OCI-LY7 (cell line): ENCODE data around the gene TIMM8B. TPM values are rescaled to one million over a fixed set of nuclear protein-coding genes. Genes with fewer than 3 reads are reported as not detected.

Experiments used
- BruUV-seq: library from RNA; stranded (reverse); fragments of 400-500 nt; replicated peaks from 2 replicates; lab custom pipeline; 2021; lab: Mats Ljungman, UMichigan
- CTCF ChIA-PET: fragments of 300-600 bp; sonication (Branson Sonifier 250); formaldehyde crosslinking; loops from one replicate; lab custom pipeline; 2022; ENCODE audit warnings: antibody characterized with exemption; ENCODE audit not compliant: unreplicated experiment; lab: Charles Lee
- POLR2A ChIA-PET: fragments of 300-600 bp; sonication (Branson Sonifier 250); formaldehyde crosslinking; loops from one replicate; lab custom pipeline; 2022; ENCODE audit warnings: antibody characterized with exemption; lab: Charles Lee
- DNase-seq: peaks from one replicate; pipeline ENCODE4 v3.0.0-alpha.2; 2015; ENCODE audit warnings: low spot score
- H2AFZ ChIP-seq: fragments of 200-600 bp; sonication (generic), shearing (Covaris generic); 2 replicates; pipeline ENCODE4 v1.6.1; 2014; ENCODE audit warnings: mild to moderate bottlenecking, antibody characterized with exemption, low read length, moderate library complexity
- H3K27ac ChIP-seq: fragments of 200-600 bp; sonication (generic); 2 replicates; pipeline ENCODE4 v1.5.1; 2014; ENCODE audit warnings: mixed run types, low read depth, mild to moderate bottlenecking, moderate library complexity, low read length, inconsistent platforms; ENCODE audit not compliant: poor library complexity, severe bottlenecking
- H3K36me3 ChIP-seq: fragments of 200-600 bp; sonication (generic); 2 replicates; pipeline ENCODE4 v1.6.1; 2014; ENCODE audit warnings: mild to moderate bottlenecking, antibody characterized with exemption, low read length, moderate library complexity, mixed read lengths; ENCODE audit not compliant: insufficient read depth
- H3K4me1 ChIP-seq: fragments of 200-600 bp; sonication (generic); 2 replicates; pipeline ENCODE4 v1.5.1; 2014; ENCODE audit warnings: mild to moderate bottlenecking, low read length; ENCODE audit not compliant: insufficient read depth, poor library complexity, severe bottlenecking
- H3K4me2 ChIP-seq: fragments of 200-600 bp; sonication (generic); 2 replicates; pipeline ENCODE4 v1.6.1; 2014; ENCODE audit warnings: mild to moderate bottlenecking, low read length
- H3K4me3 ChIP-seq: fragments of 200-600 bp; sonication (generic); 2 replicates; pipeline ENCODE4 v1.5.1; 2014; ENCODE audit warnings: mild to moderate bottlenecking, low read depth, low read length; ENCODE audit not compliant: poor library complexity, severe bottlenecking
- H3K79me2 ChIP-seq: fragments of 200-600 bp; sonication (generic); 2 replicates; pipeline ENCODE4 v1.6.1; 2016; ENCODE audit warnings: low read depth, mild to moderate bottlenecking, low read length, moderate library complexity, mixed read lengths; ENCODE audit not compliant: insufficient read depth
- H3K9me2 ChIP-seq: fragments of 200-600 bp; sonication (generic); 2 replicates; pipeline ENCODE4 v1.6.1; 2016; ENCODE audit warnings: mild to moderate bottlenecking, low read length, mixed read lengths; ENCODE audit not compliant: insufficient read depth
- H3K9me3 ChIP-seq: fragments of 200-600 bp; sonication (generic); 2 replicates; pipeline ENCODE4 v1.6.1; 2014; ENCODE audit warnings: mild to moderate bottlenecking, mixed run types, low read length, mixed read lengths
- H4K20me1 ChIP-seq: fragments of 200-600 bp; sonication (generic); 2 replicates; pipeline ENCODE4 v1.6.1; 2014; ENCODE audit warnings: mild to moderate bottlenecking, antibody characterized with exemption, low read length, moderate library complexity, mixed read lengths; ENCODE audit not compliant: insufficient read depth
- CTCF ChIP-seq: fragments of 200-600 bp; sonication (generic); conservative IDR thresholded peaks from 2 replicates; pipeline ENCODE4 v1.5.1; 2014; ENCODE audit warnings: mild to moderate bottlenecking, antibody characterized with exemption, low read length, moderate library complexity, mixed read lengths
- EZH2phosphoT487 ChIP-seq: fragments of 200-600 bp; sonication (generic); IDR thresholded peaks from 2 replicates; pipeline ENCODE4 v1.6.1; 2018; ENCODE audit warnings: low read depth, borderline replicate concordance, mild to moderate bottlenecking, mixed run types, antibody characterized with exemption, low read length, moderate library complexity, mixed read lengths
- intact Hi-C: fragments of 100-400 bp; cut with micrococcal nuclease; formaldehyde crosslinking; loops from one replicate; pipeline ENCODE4 v1.10.0; 2022; ENCODE audit not compliant: unreplicated experiment
- total RNA-seq, 2 experiments: library from RNA; depleted of rRNA in 1 of 2; stranded (reverse); fragments of >200 nt in 1 of 2; shearing (Covaris generic) in 1 of 2; gene quantifications; 2 replicates each; pipeline ENCODE4 v1.2.3, GENCODE V29; 2014 to 2022

The TIMM8B gene
- total RNA-seq, 2 experiments from 2014 or later = 58.2 to 71.3 TPM

- no TSS peak for BruUV-seq
- POLR2A ChIA-PET = interaction anchor here (0.6 kb wide), 2 partner anchors 311 to 324 kb away, joined by 3 read pairs; no protein-coding TSS in a partner anchor
Observed at GRCh38 chr11:112118176-112118575, 31.6 kb upstream of the TIMM8B start.

GRCh38 chr11:112115386-112115785 lies 28.8 kb upstream of the TIMM8B start:
- H3K79me2 ChIP-seq = no peaks in the 10 kb centered on the region
- no peak overlapping the region for H3K4me3 ChIP-seq
- no peaks in the 10 kb centered on the region for H3K4me1 ChIP-seq
- H3K4me2 ChIP-seq = no peak overlapping the region
- no peaks in the 10 kb centered on the region for H3K9me2 ChIP-seq
- no peak for DNase-seq
- no TSS peak for BruUV-seq
- no peak for TF ChIP-seq CTCF
- no peak for TF ChIP-seq EZH2phosphoT487
- intact Hi-C loops = no loop called here
- no peak overlapping the region for H3K27ac ChIP-seq
- CTCF ChIA-PET = no interaction called here
- POLR2A ChIA-PET = interaction anchor here (1.2 to 1.3 kb wide), 2 partner anchors 11 to 167 kb away, joined by 3 read pairs; no protein-coding TSS in a partner anchor
- no peak overlapping the region for H2AFZ ChIP-seq
- no peaks in the 10 kb centered on the region for H4K20me1 ChIP-seq
- 0 out of 2 replicates have a peak, but pooled peaks cover 7% of the 10 kb centered on the region for H3K9me3 ChIP-seq
- H3K36me3 ChIP-seq = no peaks in the 10 kb centered on the region

More at GRCh38 chr11:112118176-112118575, 31.6 kb upstream of the TIMM8B start:
- no peaks in the 10 kb centered on the region for H3K36me3 ChIP-seq
- H3K27ac ChIP-seq = no peak overlapping the region
- no peaks in the 10 kb centered on the region for H3K9me3 ChIP-seq
- H3K79me2 ChIP-seq = no peaks in the 10 kb centered on the region
- no peak overlapping the region for H2AFZ ChIP-seq
- no peak overlapping the region for H3K4me2 ChIP-seq
- H3K4me1 ChIP-seq = no peaks in the 10 kb centered on the region
- H3K9me2 ChIP-seq = no peaks in the 10 kb centered on the region
- H4K20me1 ChIP-seq = no peaks in the 10 kb centered on the region
- CTCF ChIA-PET = no interaction called here
- TF ChIP-seq EZH2phosphoT487 (no peak), CTCF (no peak)
- no peak overlapping the region for H3K4me3 ChIP-seq
- intact Hi-C loops = no loop called here
- DNase-seq = no peak

- no peak overlapping the region for H3K4me2 ChIP-seq
- no peaks in the 10 kb centered on the region for H3K9me2 ChIP-seq
- no peak overlapping the region for H3K27ac ChIP-seq
- DNase-seq = no peak
- 0 out of 2 replicates have a peak, but pooled peaks cover 7% of the 10 kb centered on the region for H3K9me3 ChIP-seq
- BruUV-seq = no TSS peak
- no peak for TF ChIP-seq CTCF
- TF ChIP-seq EZH2phosphoT487 = no peak
- no peak overlapping the region for H2AFZ ChIP-seq
- H3K36me3 ChIP-seq = no peaks in the 10 kb centered on the region
- no peak overlapping the region for H3K4me3 ChIP-seq
- H3K79me2 ChIP-seq = no peaks in the 10 kb centered on the region
- POLR2A ChIA-PET = interaction anchor here (0.6 to 1.3 kb wide), 4 partner anchors 12 to 168 kb away, joined by 3 to 4 read pairs (median 3); no protein-coding TSS in a partner anchor
- intact Hi-C loops = no loop called here
- H4K20me1 ChIP-seq = no peaks in the 10 kb centered on the region
- CTCF ChIA-PET = interaction anchor here (0.6 to 0.8 kb wide), 2 partner anchors 58 to 105 kb away, joined by 3 read pairs; no protein-coding TSS in a partner anchor
- H3K4me1 ChIP-seq = no peaks in the 10 kb centered on the region
Observed at GRCh38 chr11:112114460-112114859, 27.9 kb upstream of the TIMM8B start.
